SK-N-MC (cell line): ENCODE measurements around the gene HNRNPA1L2.
"Not testable (repeated sequence)": the region's sequence is repeated elsewhere in the genome, so short reads cannot be mapped to it uniquely, and the experiment has no call there.

Experiments
- EZH2 ChIP-seq: fragments of 200-600 bp; sonication (generic); IDR thresholded peaks from one replicate; pipeline ENCODE4 v1.6.1; 2017; ENCODE audit warnings: antibody characterized with exemption
- POLR2AphosphoS5 ChIP-seq: IDR thresholded peaks from 2 replicates; pipeline ENCODE4 v1.6.1; 2012; ENCODE audit warnings: mild to moderate bottlenecking, low read depth, low read length, borderline replicate concordance

- TF ChIP-seq POLR2AphosphoS5, EZH2: not testable (repeated sequence)
Observed at GRCh38 chr13:52603316-52603715, 38.9 kb upstream of the HNRNPA1L2 start.
